ENCODE data around the gene PLEKHS1.
"Not testable (repeated sequence)": the region's sequence is repeated elsewhere in the genome, so short reads cannot be mapped to it uniquely, and the experiment has no call there.

The PLEKHS1 gene

DNA sequence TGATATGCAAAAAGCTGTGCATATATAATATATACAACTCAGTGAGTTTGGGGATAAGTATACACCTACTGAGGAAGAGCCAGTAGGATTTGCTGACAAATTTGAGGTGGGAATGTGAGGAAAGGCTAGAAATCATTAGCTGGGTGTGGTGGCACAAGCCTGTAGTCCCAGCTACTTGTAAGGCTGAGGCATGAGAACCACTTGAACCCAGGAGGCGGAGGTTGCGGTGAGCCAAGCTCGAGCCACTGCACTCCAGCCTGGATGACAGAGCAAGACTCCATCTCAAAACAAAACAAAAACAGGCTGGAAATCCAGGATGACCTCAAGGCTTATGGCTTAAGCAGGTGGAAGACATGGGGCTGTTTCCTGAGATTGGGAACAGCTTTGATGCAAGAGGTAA, 10.6 kb upstream of the PLEKHS1 start:
- no peak for DNase-seq (ENCODE audit: low read depth in 2 of 2)

DNA sequence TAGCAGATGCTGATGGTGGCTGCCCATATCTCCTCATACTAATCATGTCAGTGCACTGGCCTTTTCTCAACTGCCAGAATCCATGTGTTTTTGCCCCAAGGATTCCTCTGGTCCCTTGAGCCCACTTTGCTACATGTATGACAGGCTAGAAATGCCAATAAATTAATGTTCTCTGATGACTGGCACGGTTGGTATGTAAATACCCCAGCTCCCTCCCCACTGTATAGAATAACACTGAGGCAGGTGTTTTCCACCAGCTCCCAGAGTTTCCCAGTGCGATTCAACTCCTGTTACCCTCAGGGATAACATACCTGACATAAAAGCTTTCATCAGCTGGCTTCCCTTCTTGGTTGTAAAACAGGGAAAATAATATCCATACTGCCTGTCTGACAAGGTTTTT, 9.0 kb upstream of the PLEKHS1 start:
- no peak for DNase-seq (ENCODE audit: low read depth in 2 of 2)

DNA sequence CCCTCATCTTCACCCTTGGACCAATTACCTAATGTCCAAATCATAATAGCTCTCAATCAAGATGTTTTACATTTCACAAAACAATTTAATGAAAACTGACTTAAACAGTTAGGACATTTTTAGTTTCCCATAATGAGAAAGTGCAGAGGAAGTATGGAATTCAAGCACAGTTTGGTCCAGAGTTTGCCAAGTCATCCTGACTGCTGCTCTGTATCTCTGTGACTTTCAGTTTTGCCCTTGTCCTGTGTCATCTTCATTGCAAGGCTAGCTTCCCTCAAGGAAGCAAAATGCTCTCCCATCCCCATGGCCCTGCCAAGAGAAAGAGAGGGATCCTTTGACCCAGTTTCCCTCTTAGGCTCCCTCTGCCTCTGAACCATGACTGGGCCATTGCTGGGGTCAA, 7.9 kb upstream of the PLEKHS1 start:
- no peak for DNase-seq (ENCODE audit: low read depth in 2 of 2)

DNA sequence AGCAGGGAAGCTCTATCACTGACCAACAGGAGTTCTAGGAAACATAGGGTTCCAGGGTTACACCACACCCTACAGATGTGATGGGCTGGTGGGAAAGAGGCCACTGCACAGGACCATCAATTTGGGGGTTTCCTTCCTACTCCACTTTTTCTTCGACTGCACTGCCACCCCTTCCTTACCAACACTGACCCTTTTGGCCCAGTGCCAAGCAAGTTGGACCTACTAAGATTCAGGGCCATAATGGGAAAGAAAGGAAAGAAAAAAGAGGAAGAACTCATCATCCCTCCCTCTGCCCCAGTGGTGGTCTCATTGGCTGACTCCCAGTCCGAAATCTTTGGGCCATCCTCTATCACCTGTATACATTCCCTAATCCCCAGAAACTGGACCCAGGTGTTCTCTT, 6.1 kb upstream of the PLEKHS1 start:
- no peak for DNase-seq (ENCODE audit: low read depth in 2 of 2)

DNA sequence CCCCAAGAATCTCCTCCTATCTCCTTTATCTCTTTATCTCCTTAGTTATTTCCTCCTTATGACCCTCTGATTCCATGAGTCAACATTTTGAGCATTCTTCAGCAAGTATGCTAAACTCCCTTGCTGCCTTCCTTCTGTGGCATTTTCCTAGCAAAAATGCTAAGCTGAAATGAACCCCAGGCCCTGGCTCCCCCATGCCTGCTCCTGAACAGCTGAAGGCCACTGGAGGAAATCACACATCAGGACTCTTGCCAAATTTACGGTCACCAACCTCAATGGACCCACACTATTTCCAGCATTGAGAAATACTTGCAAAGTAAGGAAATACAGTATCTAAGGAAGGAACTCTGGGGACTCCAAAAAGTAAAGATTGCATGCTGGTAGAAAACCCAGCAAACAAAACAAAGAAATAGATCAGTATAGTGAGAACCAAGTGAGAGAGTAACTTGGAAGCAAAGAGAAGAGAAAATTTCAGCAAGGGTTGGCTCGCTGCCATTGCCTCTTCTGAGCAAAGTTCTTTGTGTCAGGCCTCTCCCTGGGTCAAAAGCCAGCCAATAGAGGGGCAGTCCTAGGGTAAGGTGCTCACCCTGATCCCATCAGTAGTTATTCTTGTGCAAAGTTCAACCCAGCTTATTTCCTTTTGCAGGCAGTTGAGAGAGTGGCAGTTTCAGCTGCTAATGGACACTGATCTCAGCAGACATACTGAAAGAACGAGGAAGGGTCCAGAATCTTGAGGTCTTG, 5.1 kb upstream of the PLEKHS1 start:
- DNase-seq (ENCODE audit: low read depth in 2 of 2): no peak

DNA sequence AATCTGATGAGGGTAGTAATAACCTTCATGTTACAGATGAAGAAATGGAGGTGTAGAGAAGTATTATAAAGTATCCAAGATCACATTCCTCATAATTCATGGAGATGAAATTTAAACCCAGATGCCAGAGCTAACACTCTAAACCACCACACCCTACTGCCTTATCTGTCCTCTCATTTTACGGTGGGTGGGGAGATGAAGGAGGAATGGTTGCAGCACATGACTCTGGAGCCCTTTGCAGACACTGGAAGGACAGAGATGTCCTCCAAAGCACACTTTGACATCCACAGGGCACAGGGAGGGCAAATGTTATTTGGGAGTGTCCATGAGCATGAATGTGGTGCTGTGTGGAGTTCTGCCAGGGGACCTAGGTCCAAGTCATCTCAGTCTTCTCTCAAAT, 1.1 kb downstream of the PLEKHS1 start:
- no peak for DNase-seq (ENCODE audit: low read depth in 2 of 2)

DNA sequence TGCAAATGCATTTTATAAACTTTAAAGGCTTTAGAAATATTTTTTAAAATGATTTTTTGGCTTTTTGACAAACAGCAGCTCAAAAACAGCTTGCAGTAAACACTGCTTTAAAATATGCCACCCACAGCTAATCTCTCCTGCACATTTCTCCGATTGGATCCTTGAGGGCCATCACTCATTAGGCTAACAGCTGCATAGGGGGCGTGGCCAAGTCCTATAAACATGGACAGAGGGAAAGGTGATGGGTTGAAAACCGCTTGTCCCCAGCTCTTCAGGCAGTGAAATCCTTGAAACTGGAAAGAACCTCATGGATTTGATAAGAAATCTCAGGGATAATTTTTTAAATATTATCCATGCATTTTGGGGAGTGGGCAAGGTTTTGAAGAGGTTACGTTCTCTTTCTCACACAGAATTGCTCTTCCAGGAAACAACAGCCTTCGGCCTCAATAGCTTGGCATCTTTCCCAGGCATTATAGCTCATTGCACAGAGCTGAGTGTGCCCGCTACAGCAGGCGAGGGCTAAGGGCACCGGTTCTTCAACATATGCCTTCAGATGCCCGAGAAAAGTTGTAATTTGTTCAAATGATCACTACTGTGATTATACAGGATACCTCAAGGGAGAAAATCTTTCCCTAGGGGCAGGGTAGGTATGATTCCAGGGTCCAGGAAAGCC, 1.7 kb downstream of the PLEKHS1 start:
- DNase-seq (ENCODE audit: low read depth in 2 of 2): no peak

DNA sequence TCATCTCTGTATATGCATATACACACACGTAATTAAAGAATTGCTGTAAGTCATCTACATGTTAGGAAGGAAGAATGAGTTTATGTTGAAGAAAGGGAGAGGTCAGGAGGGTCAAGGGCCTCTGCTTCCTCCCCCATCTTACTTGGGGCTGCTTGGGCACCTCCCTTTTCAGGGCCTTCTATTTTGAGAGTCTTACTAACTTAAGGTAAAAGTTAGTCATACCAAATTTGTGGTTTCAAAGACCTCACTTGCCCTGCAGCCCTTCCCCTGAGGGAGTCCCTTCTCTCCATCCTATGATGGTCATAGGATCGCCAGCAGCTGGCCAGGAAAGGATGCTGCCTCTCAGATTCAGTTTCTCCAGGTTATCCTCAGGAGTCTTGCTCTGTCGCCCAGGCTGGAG, 2.6 kb downstream of the PLEKHS1 start:
- DNase-seq (ENCODE audit: low read depth in 2 of 2): no peak

DNA sequence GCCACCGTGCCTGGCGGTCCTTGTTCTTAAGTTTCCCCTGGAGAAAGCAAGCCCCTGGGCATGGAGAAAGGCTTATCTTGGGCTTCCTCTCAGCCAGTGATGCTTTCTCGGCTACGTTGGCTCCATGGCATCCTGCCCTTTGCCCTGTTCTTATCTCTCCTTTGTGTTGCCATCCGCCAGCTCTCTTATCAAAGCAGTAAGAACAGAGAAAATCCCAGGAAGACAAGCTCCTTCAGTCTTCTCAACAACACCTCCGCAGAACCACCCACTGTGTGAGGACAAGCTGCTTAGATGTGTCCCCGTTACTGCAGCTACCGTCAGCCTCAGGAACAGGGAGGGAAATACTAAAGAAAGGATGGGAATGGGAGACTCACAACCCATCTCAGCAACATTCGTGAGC, 3.3 kb downstream of the PLEKHS1 start:
- DNase-seq (ENCODE audit: low read depth in 2 of 2): no peak

DNA sequence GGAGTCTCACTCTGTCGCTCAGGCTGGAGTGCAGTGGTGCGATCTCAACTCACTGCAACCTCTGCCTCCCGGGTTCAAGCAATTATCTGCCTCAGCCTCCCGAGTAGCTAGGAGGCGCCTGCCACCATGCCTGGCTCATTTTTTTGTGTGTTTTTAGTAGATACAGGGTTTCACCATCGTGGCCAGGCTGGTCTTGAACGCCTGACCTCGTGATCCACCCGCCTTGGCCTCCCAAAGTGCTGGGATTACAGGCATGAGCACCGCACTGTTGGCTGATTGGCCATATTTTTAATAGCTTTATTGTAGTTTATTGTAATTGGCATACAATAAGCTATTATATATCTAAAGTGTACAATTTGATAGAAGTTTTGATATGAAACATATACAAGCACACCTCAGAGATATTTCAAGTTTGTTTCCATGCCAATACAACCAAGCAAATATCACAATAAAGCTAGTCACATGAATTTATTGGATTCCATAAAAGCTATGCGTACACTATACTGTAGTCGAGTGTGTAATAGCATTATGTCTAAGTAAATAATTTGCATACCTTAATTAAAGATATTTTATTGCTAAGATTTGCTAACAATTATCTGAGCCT, 5.6 kb downstream of the PLEKHS1 start:
- no peak for DNase-seq (ENCODE audit: low read depth in 2 of 2)

DNA sequence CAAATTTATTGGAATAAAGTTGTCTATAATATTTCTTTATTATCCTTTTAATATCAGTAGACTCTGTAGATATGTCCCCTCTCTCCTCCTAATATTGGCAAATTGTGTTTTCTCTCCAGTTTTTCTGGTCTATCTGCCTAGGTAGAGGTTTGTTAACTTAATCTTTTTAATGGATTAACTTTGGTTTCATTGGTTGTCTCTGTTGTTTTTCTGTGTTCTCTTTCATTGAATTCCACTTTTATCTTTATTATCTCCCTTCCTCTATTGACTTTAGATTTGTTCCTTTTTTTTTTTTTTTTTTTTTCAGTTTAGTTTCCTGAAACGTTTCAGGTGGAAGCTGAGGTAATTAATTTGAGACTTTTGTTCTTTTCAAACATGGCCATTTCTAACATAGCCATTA, 10.6 kb downstream of the PLEKHS1 start:
- DNase-seq (ENCODE audit: low read depth in 2 of 2): no peak

DNA sequence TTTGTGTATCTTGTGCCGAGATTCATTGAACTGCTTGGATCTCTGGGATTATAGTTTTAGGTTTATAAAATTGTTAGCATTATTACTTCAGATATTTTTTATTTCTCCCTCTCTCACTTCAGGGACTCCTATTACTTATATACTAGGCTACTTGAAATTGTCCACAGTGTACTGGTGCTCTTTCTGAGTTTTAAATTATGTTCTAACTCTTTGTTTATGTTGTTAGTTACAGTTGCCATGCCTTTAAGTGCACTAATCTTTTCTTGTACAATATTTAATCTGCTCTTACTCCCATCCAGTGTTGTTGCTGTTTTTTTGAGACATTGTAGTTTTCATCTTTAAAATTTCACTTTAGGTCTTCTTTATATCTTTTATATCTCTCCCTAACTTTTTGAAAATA, 13.1 kb downstream of the PLEKHS1 start:
- no peak for DNase-seq (ENCODE audit: low read depth in 2 of 2)

DNA sequence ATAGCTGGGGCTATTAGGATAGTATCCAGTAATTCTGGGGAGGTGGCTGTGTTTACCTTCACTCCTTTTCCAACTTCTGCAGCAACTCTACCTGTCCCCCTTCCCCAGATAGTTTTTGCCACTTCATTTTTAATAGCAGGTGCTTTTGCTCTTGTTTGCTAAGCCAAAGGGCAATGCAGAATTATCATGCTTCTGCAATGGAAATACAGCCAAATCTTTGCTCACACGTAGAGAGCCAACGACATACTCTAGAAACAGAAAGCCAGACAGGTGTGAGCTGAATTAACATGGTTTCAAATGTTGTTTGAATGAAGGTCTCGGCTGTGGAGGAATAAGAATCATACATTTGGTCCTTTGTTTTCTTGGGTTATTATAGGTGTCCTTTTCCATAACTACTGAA, 14.4 kb downstream of the PLEKHS1 start:
- DNase-seq (ENCODE audit: low read depth in 2 of 2): no peak

DNA sequence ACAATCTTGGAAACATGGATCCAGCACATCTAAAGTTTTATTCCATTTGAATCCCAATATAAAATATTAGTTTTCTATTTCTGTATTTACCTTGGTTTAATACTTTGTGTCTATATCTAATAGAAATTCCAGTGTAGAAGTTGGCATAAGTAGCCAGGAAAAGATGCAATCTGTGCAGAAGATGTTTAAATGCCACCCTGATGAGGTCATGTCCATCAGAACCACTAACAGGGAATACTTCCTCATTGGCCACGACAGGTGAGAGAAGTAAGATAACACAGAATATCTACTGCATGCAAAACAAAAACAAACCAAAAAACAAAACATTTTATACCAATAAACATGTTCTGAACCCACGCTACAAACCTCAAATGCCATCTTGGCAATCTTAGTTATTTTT, 15.7 kb downstream of the PLEKHS1 start:
- no peak for DNase-seq (ENCODE audit: low read depth in 2 of 2)

DNA sequence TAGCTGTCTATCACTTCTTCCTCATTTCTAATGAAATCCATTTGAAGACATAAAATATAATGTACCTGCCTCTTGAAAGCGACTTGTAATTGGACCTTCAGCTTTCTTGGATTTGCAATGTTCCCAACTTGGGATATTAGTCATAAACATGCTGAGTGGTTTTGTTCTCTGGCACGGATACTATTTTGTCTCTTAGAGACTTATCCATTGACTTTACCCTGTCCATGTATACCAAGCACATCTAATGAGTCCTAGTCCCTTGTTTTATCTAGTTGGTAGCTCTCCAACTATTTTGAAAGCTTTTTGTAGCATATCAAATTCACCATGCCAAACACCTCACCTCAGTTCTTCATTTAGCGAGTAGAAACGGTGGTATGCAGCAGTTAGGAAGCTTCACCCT, 18.9 kb downstream of the PLEKHS1 start:
- no peak for DNase-seq (ENCODE audit: low read depth in 2 of 2)

DNA sequence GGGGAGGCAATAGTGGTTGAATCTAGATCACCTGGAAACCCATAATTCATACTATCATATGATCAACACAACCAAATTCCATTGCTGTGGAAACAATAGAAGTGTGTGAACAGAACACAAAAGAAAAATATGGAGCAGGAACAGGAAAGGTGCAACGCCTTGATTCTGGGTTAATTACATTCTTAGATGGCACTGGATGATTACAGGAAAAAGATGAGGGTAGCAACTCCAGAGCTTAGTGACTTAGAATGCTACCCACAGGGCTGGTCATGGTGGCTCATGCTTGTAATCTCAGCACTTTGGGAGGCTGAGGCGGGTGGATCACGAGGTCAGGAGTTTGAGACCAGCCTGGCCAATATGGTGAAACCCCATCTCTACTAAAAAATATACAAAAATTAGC, 19.6 kb downstream of the PLEKHS1 start:
- not testable (repeated sequence) for DNase-seq (ENCODE audit: low read depth in 2 of 2)

DNA sequence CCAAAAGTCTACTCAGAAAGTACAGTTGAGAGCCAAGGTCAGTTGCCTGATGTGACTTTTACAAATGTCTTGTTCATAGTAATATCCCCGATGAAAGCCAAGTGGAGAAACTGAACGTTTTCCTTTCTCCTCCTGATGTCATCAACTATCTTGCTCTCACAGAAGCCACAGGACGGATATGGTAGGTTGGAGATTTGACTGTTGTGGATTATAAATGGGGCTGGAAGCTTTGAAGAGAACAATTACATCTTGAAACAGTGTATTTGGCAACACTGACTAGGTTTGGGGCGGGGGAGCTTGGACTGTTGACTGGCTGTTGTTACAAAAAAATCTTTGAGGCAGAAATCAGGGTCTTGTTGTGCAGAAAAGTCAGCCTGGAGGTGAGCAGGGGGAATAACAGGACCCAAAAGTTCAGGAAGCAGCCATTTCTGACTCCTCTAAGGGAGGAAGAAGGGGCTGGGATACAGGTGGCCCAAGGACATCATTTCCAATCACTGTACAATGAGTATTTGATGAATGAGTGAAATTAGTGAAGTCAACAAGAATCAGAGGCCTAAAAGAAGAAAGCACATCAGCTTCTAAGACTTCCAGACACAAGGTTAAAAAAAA, 24.3 kb downstream of the PLEKHS1 start:
- DNase-seq (ENCODE audit: low read depth in 2 of 2): no peak

DNA sequence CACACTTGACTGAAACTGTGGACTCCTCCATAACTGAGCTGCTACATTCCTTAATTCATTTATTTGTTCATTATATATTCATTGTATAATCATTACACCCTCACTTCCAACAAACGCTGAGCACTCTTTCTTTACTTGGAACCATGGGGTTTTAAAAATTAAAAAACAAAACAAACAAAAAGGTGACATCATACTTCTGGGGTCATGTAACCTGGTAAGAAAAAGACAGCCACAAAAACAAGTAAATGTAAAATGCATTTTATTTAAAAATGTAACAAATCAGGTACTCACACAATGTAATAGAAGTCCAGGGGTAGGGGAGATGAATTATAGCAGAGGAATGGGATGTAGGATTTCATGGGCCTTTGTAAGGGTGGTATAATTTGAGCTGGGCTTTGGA, 25.1 kb downstream of the PLEKHS1 start:
- no peak for DNase-seq (ENCODE audit: low read depth in 2 of 2)

DNA sequence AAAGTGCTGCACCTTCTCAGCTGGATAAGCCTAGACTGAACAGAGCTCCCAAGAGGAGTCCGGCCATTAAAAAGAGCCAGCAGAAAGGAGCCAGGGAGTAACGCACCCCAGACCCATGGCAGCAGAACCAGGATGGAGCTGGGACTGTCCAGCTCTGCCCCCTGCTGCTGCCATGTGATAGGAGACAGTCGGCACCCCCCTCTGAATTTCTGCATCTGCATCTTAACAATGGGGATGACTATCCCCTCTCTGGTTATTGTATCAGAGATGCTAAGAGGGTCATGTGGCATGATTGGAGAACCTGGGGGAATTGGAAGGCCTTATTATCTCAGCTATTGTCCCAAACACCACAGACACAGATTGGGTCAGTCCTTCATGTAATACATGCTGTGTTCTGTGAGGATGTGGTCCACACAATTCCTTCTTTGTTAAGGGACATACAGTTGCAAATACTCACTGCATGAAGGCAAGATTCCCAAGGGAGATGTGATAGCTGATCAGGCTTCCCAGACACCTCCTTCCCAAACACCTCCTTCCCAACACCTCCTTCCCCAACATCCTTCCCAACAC, 29.3 kb downstream of the PLEKHS1 start:
- no peak for DNase-seq (ENCODE audit: low read depth in 2 of 2)

DNA sequence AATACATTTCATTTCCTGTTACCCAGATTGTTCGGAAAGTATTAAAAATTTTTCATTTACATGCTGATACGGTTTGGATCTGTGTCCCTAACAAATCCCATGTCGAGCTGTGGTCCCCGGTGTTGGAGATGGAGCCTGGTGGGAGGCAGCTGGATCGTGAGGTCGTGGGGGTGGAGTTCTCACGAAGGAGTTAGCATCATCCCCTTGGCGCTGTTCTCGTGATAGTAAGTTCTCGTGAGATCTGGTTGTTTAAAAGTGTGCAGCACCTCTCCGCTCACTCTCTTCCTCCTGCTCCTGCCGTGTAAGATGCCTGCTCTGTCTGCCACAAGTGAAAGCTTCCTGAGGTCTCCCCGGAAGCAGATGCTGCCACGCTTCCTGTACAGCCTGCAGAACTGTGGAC, 30.9 kb downstream of the PLEKHS1 start:
- no peak for DNase-seq (ENCODE audit: low read depth in 2 of 2)

DNA sequence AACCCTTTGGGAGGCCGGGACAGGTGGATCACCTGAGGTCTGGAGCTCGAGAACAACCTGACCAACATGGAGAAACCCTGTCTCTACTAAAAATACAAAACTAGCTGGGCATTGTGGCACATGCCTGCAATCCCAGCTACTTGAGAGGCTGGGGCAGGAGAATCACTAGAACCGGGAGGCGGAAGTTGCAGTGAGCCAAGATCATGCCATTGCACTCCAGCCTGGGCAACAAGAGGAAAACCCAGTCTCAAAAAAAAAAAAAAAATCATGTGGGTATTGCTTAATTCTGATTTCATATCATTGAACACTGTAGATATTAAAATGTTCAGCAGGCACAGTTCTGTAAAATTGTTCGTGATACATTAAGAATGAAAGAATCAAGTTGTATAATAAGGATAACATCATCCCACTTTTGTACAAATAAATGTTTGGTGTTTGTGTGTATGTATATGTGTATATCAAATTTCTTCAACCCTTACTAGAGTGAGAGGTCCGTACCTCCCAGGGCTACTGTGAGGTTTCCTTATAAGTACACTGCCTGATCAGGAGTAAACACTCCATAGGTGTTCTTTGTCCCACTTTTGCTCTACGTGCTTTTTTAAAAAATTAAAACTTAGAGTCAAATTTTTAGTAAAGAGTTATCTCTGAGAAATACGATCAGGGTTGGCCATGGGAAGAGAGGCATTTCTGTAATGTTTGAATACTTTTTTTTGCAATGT, 31.7 kb downstream of the PLEKHS1 start:
- DNase-seq (ENCODE audit: low read depth in 2 of 2): no peak

DNA sequence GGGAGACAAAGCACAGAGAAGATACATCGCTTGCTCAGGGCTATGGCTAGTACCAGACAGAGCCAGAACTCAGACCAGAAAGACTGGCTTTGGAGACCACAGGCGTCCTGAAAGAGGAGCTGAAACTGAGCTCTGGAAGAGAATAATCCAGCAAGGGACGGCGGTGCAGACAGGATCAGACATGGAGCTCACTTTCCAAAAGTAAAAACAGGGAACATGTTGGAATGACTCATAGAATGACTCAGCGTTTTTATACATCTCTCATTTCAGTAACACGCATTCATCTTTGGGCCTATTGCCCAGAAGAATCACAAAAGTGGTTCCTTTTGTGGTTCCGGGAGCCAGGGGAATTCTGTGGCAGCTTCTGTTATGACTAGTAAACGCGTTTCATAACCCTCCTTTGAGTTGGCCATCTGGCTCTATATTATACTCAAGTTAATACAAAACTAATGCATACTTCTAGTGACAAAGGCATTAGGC, 37.2 kb downstream of the PLEKHS1 start:
- no peak for DNase-seq (ENCODE audit: low read depth in 2 of 2)
